H1 (cell line): ENCODE data around the gene RBM25. TPM values are rescaled to one million over a fixed set of nuclear protein-coding genes. Genes with fewer than 3 reads are reported as not detected.
A peak's percentile ranks its signal among the peaks of the same experiment; 100 is the strongest.

Experiments
- CTCF ChIA-PET: fragments of 300-600 bp; sonication (Branson Sonifier 250); formaldehyde crosslinking; loops from one replicate; lab custom pipeline; 2021; ENCODE audit not compliant: partially characterized antibody; lab: Charles Lee
- POLR2A ChIA-PET: fragments of 300-600 bp; sonication (Branson Sonifier 250); formaldehyde crosslinking; loops from one replicate; lab custom pipeline; 2021; ENCODE audit warnings: inconsistent platforms; ENCODE audit not compliant: partially characterized antibody; lab: Charles Lee
- DNase-seq, 2 experiments: peaks; one replicate each; pipeline versions ENCODE4 v3.0.0 to v3.0.0-alpha.2; 2010 to 2022; ENCODE audit warnings: low spot score in 2 of 2, low read depth in 1 of 2, mixed read lengths in 1 of 2
- FAIRE-seq: peaks from 2 replicates; lab custom pipeline; 2011; peaks lifted over from hg19 to GRCh38; lab: Jason Lieb, UNC
- H2AFZ ChIP-seq: 2 replicates; pipeline ENCODE4 v1.8.1; 2012; ENCODE audit warnings: low read length, inconsistent platforms
- H2AK5ac ChIP-seq: 2 replicates; pipeline ENCODE4 v1.6.1; 2013; ENCODE audit warnings: low read depth, low read length
- H2BK120ac ChIP-seq: replicated peaks from 2 replicates; pipeline ENCODE3; 2013; ENCODE audit warnings: low read depth, low read length, inconsistent platforms
- H2BK12ac ChIP-seq: 2 replicates; pipeline ENCODE4 v1.6.1; 2013; ENCODE audit warnings: low read depth, low read length
- H2BK15ac ChIP-seq: 2 replicates; pipeline ENCODE4 v1.6.1; 2013; ENCODE audit warnings: low read length
- H2BK20ac ChIP-seq: 2 replicates; pipeline ENCODE4 v1.6.1; 2013; ENCODE audit warnings: low read length
- H2BK5ac ChIP-seq: 2 replicates; pipeline ENCODE4 v1.6.1; 2013; ENCODE audit warnings: low read depth, low read length
- H3K14ac ChIP-seq: 2 replicates; pipeline ENCODE4 v1.6.1; 2013; ENCODE audit warnings: inconsistent platforms; ENCODE audit not compliant: insufficient read length
- H3K18ac ChIP-seq: 2 replicates; pipeline ENCODE4 v1.6.1; 2013; ENCODE audit warnings: low read length; ENCODE audit errors: extremely low read depth
- H3K23ac ChIP-seq: 2 replicates; pipeline ENCODE4 v1.6.1; 2013; ENCODE audit warnings: inconsistent platforms; ENCODE audit not compliant: insufficient read length
- H3K23me2 ChIP-seq: 2 replicates; pipeline ENCODE4 v1.6.1; 2013; ENCODE audit warnings: low read depth, low read length
- H3K27ac ChIP-seq: 2 replicates; pipeline ENCODE4 v1.6.1; 2011; ENCODE audit warnings: low read depth, low read length, inconsistent platforms
- H3K27me3 ChIP-seq, 4 experiments: replicated peaks in 1 of 4; 1 replicate in 1 of 4; 2 replicates in 3 of 4; pipeline versions ENCODE4 v1.6.1 to v1.8.1; 2011 to 2013; ENCODE audit warnings: low read length in 3 of 4, mild to moderate bottlenecking in 3 of 4, inconsistent platforms in 2 of 4, mixed read lengths in 2 of 4, moderate library complexity in 1 of 4; ENCODE audit not compliant: control insufficient read depth in 3 of 4, insufficient read depth in 3 of 4; ENCODE audit errors: extremely low read depth in 1 of 4
- H3K36me3 ChIP-seq, 4 experiments: 2 replicates each; pipeline versions ENCODE4 v1.6.1 to v1.8.1; 2011 to 2013; ENCODE audit warnings: mild to moderate bottlenecking in 4 of 4, low read length in 3 of 4, moderate library complexity in 2 of 4, control low read depth in 1 of 4, inconsistent platforms in 1 of 4; ENCODE audit not compliant: insufficient read depth in 4 of 4, control insufficient read depth in 2 of 4
- H3K4ac ChIP-seq: replicated peaks from 2 replicates; pipeline ENCODE3; 2013; ENCODE audit warnings: low read length, low read depth, mixed read lengths, inconsistent platforms; ENCODE audit not compliant: insufficient read length
- H3K4me1 ChIP-seq, 4 experiments: replicated peaks in 1 of 4; 1 replicate in 1 of 4; 2 replicates in 3 of 4; pipeline versions ENCODE4 v1.6.1 to v1.8.1; 2011 to 2013; ENCODE audit warnings: low read length in 3 of 4, inconsistent platforms in 2 of 4, mixed read lengths in 1 of 4; ENCODE audit not compliant: insufficient read depth in 4 of 4, control insufficient read depth in 3 of 4
- H3K4me2 ChIP-seq, 2 experiments: 2 replicates each; pipeline versions ENCODE4 v1.6.1 to v1.8.1; 2011 to 2013; ENCODE audit warnings: low read depth in 2 of 2, low read length in 2 of 2, control low read depth in 1 of 2, inconsistent platforms in 1 of 2, mild to moderate bottlenecking in 1 of 2; ENCODE audit not compliant: insufficient read depth in 1 of 2
- H3K4me3 ChIP-seq, 4 experiments: fragments of 200-600, 300-600 bp in 1 of 4; sonication (generic), shearing (Covaris generic), sonication (Bioruptor Twin) in 1 of 4; 2 replicates each; pipeline versions ENCODE4 v1.5.1 to v1.8.1; 2011 to 2016; ENCODE audit warnings: low read length in 4 of 4, low read depth in 3 of 4, control low read depth in 2 of 4, inconsistent platforms in 2 of 4, mild to moderate bottlenecking in 2 of 4, mixed read lengths in 1 of 4, moderate library complexity in 1 of 4; ENCODE audit not compliant: insufficient read depth in 2 of 4; ENCODE audit errors: extremely low read depth in 1 of 4
- H3K56ac ChIP-seq: replicated peaks from 2 replicates; pipeline ENCODE3; 2013; ENCODE audit warnings: low read depth, mild to moderate bottlenecking, mixed read lengths, low read length, inconsistent platforms; ENCODE audit not compliant: insufficient read length
- H3K79me1 ChIP-seq: 2 replicates; pipeline ENCODE4 v1.6.1; 2013; ENCODE audit warnings: low read depth, low read length, control low read depth
- H3K79me2 ChIP-seq, 2 experiments: 2 replicates each; pipeline versions ENCODE4 v1.6.1 to v1.8.1; 2012 to 2013; ENCODE audit warnings: low read length in 2 of 2, mild to moderate bottlenecking in 2 of 2, inconsistent platforms in 1 of 2; ENCODE audit not compliant: insufficient read depth in 2 of 2, control insufficient read depth in 1 of 2
- H3K9ac ChIP-seq, 4 experiments: replicated peaks in 1 of 4; 1 replicate in 1 of 4; 2 replicates in 3 of 4; pipeline versions ENCODE4 v1.6.1 to v1.8.1; 2011 to 2013; ENCODE audit warnings: low read depth in 3 of 4, low read length in 3 of 4, control low read depth in 2 of 4, mild to moderate bottlenecking in 2 of 4, moderate library complexity in 2 of 4, inconsistent platforms in 1 of 4; ENCODE audit errors: extremely low read depth in 1 of 4
- H3K9me3 ChIP-seq, 2 experiments: 2 replicates each; pipeline versions ENCODE4 v1.6.1 to v1.8.1; 2012 to 2013; ENCODE audit warnings: mild to moderate bottlenecking in 2 of 2, moderate library complexity in 2 of 2, control low read depth in 1 of 2, inconsistent platforms in 1 of 2, low read depth in 1 of 2, low read length in 1 of 2, mixed read lengths in 1 of 2; ENCODE audit not compliant: insufficient read depth in 2 of 2
- H4K20me1 ChIP-seq, 2 experiments: replicated peaks in 1 of 2; 2 replicates each; pipeline versions ENCODE3 to v1.8.1; 2011 to 2013; ENCODE audit warnings: inconsistent platforms in 2 of 2, low read length in 2 of 2, mild to moderate bottlenecking in 1 of 2; ENCODE audit not compliant: insufficient read depth in 2 of 2, control insufficient read depth in 1 of 2
- H4K5ac ChIP-seq: 2 replicates; pipeline ENCODE4 v1.6.1; 2013; ENCODE audit warnings: low read length, low read depth, mixed read lengths, inconsistent platforms; ENCODE audit not compliant: insufficient read length
- H4K8ac ChIP-seq: 2 replicates; pipeline ENCODE4 v1.8.0; 2013; ENCODE audit warnings: mild to moderate bottlenecking, moderate library complexity, low read length, inconsistent platforms; ENCODE audit not compliant: insufficient read depth; ENCODE audit errors: extremely low read depth
- H4K91ac ChIP-seq: replicated peaks from 2 replicates; pipeline ENCODE3; 2013; ENCODE audit warnings: low read length, mixed read lengths, inconsistent platforms; ENCODE audit not compliant: insufficient read length
- ASH2L ChIP-seq: fragments of 200-600, 300-600 bp; sonication (generic); IDR thresholded peaks from one replicate; pipeline ENCODE4 v1.7.1; 2017; ENCODE audit warnings: low read length
- CREB1 ChIP-seq: IDR thresholded peaks from 2 replicates; pipeline ENCODE4 v1.6.1; 2012; ENCODE audit warnings: inconsistent platforms
- FOSL1 ChIP-seq: IDR thresholded peaks from 2 replicates; pipeline ENCODE4 v1.6.1; 2011; ENCODE audit warnings: mild to moderate bottlenecking, low read depth, low read length, moderate library complexity; ENCODE audit not compliant: insufficient read depth
- GABPA ChIP-seq: IDR thresholded peaks from 2 replicates; pipeline ENCODE4 v1.6.1; 2011; ENCODE audit warnings: mild to moderate bottlenecking, low read length, moderate library complexity, borderline replicate concordance; ENCODE audit not compliant: insufficient read depth
- JUND ChIP-seq: IDR thresholded peaks from 2 replicates; pipeline ENCODE4 v1.6.1; 2011; ENCODE audit warnings: mild to moderate bottlenecking, improper control_type of control experiment, low read length
- MAX ChIP-seq: IDR thresholded peaks from 2 replicates; pipeline ENCODE4 v1.6.1; 2012; ENCODE audit warnings: inconsistent platforms
- PHF8 ChIP-seq: fragments of 200-600 bp; sonication (generic); conservative IDR thresholded peaks from 2 replicates; pipeline ENCODE4 v1.7.1; 2012; ENCODE audit warnings: low read depth, mild to moderate bottlenecking, inconsistent platforms, low read length, moderate library complexity
- SUZ12 ChIP-seq: fragments of 200-600 bp; sonication (generic); IDR thresholded peaks from 2 replicates; pipeline ENCODE4 v1.6.1; 2012; ENCODE audit warnings: mild to moderate bottlenecking, inconsistent platforms, low read length, moderate library complexity, mixed read lengths
- TBP ChIP-seq: IDR thresholded peaks from 2 replicates; pipeline ENCODE4 v1.6.1; 2011; ENCODE audit warnings: low read depth, low read length, improper control_type of control experiment
- WGBS, 2 experiments: shearing (Covaris generic) in 1 of 2; methylation state at CpG; one replicate each; pipeline versions ENCODE4 v1.1.6 to v1.1.7; 2013 to 2015; ENCODE audit warnings: low lambda C conversion rate in 2 of 2, mixed read lengths in 2 of 2, inconsistent platforms in 1 of 2, low coverage in 1 of 2, missing lambda C conversion rate in 1 of 2; ENCODE audit not compliant: insufficient replicate concordance in 2 of 2, insufficient coverage in 1 of 2, insufficient read length in 1 of 2; ENCODE audit errors: extremely low coverage in 1 of 2, missing lambda C conversion rate in 1 of 2; 5-methylcytosine and 5-hydroxymethylcytosine counted together
- polyA plus RNA-seq, 7 experiments: library from polyadenylated mRNA; depleted of rRNA in 3 of 7; stranded (reverse) in 5 of 7; unstranded in 2 of 7; fragments of >200 nt in 5 of 7; fragments of 200-250 nt in 2 of 7; gene quantifications; 1 replicate in 5 of 7; 2 replicates in 1 of 7; 4 replicates in 1 of 7; pipeline versions ENCODE4 v1.2.1 to v1.2.3, GENCODE V29; 2011 to 2013; ENCODE audit warnings: missing spikeins in 2 of 7, mixed read lengths in 2 of 7
- total RNA-seq: library from RNA; stranded (reverse); fragmentation: NEBNext Ultra II Directional; extraction: Animal tissue kit (Norgen Biotek cat#: 25700); gene quantifications from 2 replicates; pipeline ENCODE4 v1.2.1, GENCODE V29; 2021
- TF ChIP-seq, protein P1 (sequence below): IDR thresholded peaks from 2 replicates; pipeline ENCODE4 v1.6.1; 2012; ENCODE audit warnings: inconsistent platforms

The RBM25 gene
- total and polyA plus RNA-seq, 2 of the 8 experiments (the other 6 are each of a cell fraction or from before 2014, with no cell fraction given): 25.6 to 134 TPM

DNA sequence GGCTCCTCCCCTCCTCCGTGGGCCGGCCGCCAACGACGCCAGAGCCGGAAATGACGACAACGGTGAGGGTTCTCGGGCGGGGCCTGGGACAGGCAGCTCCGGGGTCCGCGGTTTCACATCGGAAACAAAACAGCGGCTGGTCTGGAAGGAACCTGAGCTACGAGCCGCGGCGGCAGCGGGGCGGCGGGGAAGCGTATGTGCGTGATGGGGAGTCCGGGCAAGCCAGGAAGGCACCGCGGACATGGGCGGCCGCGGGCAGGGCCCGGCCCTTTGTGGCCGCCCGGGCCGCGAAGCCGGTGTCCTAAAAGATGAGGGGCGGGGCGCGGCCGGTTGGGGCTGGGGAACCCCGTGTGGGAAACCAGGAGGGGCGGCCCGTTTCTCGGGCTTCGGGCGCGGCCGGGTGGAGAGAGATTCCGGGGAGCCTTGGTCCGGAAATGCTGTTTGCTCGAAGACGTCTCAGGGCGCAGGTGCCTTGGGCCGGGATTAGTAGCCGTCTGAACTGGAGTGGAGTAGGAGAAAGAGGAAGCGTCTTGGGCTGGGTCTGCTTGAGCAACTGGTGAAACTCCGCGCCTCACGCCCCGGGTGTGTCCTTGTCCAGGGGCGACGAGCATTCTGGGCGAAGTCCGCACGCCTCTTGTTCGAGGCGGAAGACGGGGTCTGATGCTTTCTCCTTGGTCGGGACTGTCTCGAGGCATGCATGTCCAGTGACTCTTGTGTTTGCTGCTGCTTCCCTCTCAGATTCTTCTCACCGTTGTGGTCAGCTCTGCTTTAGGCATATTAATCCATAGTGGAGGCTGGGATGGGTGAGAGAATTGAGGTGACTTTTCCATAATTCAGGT lies 78.3 kb downstream of the RBM25 start, which contains the start of gene PSEN1:
Gene PSEN1 (plus strand): TSS at position 121 of the 839 bp plus-strand sequence. CDS start 11,513 bp downstream, outside the sequence.
- Histone ChIP-seq H3K23me2 (peaks cover 10% of the 10 kb centered on the region), H4K91ac (no peak within 1 kb of the TSS), H3K4ac (peak within 1 kb of the TSS; percentile 23), H3K27ac (peak within 1 kb of the TSS; percentile 76), H2BK20ac (no peak within 1 kb of the TSS), H2BK5ac (no peak within 1 kb of the TSS), H3K4me2 (peak within 1 kb of the TSS; percentile 98 to 99), H3K9ac (peak within 1 kb of the TSS; percentile 67 to 87 (median 75)), H3K79me1 (peaks cover 5% of the 10 kb centered on the region), H4K20me1 (peaks cover 0 to 11% of the 10 kb centered on the region in 2 experiments), H3K14ac (no peak within 1 kb of the TSS), H3K18ac (no peak within 1 kb of the TSS; the same call in 1 of the 2 replicates), H3K9me3 (peaks cover 0 to under 1% of the 10 kb centered on the region in 2 experiments; a peak in 1 of 4 replicates), H2AFZ (peak within 1 kb of the TSS; percentile 76), H4K8ac (peak within 1 kb of the TSS; percentile 90; the same call in 1 of the 2 replicates), H2AK5ac (no peak within 1 kb of the TSS), H3K4me1 (peaks cover 0 to 7% (median 2%) of the 10 kb centered on the region in 4 experiments; a peak in 3 of 7 replicates), H2BK12ac (peak within 1 kb of the TSS; percentile 10; the same call in 1 of the 2 replicates), H3K23ac (no peak within 1 kb of the TSS), H4K5ac (peak within 1 kb of the TSS; percentile 75), H2BK120ac (no peak within 1 kb of the TSS), H3K79me2 (peaks cover 0 to 32% of the 10 kb centered on the region in 2 experiments; a peak in 2 of 4 replicates), H3K4me3 (peak within 1 kb of the TSS; percentile 83 to 93 (median 90)), H3K27me3 (no peaks in the 10 kb centered on the region), H3K56ac (no peak within 1 kb of the TSS), H3K36me3 (no peaks in the 10 kb centered on the region), H2BK15ac (no peak within 1 kb of the TSS)
- no peak for FAIRE-seq
- peak; percentile 69 to 100 for DNase-seq
- WGBS, 2 experiments: 2% methylated on average over 43 of the region's 71 CpGs; no CpG with 5 or more reads in 1 of the 2 experiments
- CTCF ChIA-PET: interaction anchor here (0.6 to 3.0 kb wide), 2 partner anchors 11 to 183 kb away, joined by 3 to 9 read pairs; no protein-coding TSS in a partner anchor
- POLR2A ChIA-PET: interaction anchor here (0.6 to 2.7 kb wide), 11 partner anchors 11 to 476 kb away, joined by 3 to 57 read pairs (median 4); partner anchors contain the start of genes ACOT6 and RBM25
- TF ChIP-seq GABPA: peak; percentile 59; the same call in 1 of the 2 replicates
- TF ChIP-seq PHF8: peak; percentile 95
- no peak for TF ChIP-seq SUZ12
- no peak for TF ChIP-seq JUND
- peak; percentile 86 for TF ChIP-seq ASH2L
- peak; percentile 88 for TF ChIP-seq TBP
- TF ChIP-seq, protein P1, sequence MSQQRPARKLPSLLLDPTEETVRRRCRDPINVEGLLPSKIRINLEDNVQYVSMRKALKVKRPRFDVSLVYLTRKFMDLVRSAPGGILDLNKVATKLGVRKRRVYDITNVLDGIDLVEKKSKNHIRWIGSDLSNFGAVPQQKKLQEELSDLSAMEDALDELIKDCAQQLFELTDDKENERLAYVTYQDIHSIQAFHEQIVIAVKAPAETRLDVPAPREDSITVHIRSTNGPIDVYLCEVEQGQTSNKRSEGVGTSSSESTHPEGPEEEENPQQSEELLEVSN: peak; percentile 27; the same call in 1 of the 2 replicates
- TF ChIP-seq CREB1: peak; percentile 92
- 0 out of 2 replicates have a peak, but pooled peaks have one; percentile 5 for TF ChIP-seq MAX
- TF ChIP-seq FOSL1: no peak
